PC-9 (cell line): ENCODE measurements around the gene HOMER3.

Experiments
- EZH2 ChIP-seq: fragments of 200-600 bp; sonication (generic); IDR thresholded peaks from 2 replicates; pipeline ENCODE4 v1.8.0; 2017; ENCODE audit warnings: antibody characterized with exemption, low read depth
- TF ChIP-seq, protein P1 (sequence below): fragments of 200-600 bp; sonication (generic); conservative IDR thresholded peaks from 2 replicates; pipeline ENCODE4 v1.6.1; 2017; ENCODE audit warnings: mixed run types, antibody characterized with exemption, mild to moderate bottlenecking, moderate library complexity

DNA sequence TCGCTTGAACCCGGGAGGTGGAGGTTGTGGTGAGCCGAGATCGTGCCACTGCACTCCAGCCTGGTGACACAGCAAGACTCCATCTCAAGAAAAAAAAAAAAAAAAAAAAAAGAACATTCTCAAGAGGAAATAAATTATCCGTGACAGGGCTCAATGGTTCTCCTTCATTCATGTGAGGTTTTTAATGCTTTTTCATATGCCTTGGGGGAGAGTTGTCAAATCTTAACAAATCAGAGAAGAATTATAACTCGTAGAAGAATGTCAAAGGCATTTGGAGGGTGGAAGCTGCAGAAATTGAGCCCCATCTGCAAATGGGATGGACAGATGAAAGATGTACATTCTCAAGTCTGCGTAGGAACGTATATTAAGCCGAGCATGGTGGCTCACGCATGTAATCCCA, 34.9 kb upstream of the HOMER3 start:
- TF ChIP-seq, protein P1, sequence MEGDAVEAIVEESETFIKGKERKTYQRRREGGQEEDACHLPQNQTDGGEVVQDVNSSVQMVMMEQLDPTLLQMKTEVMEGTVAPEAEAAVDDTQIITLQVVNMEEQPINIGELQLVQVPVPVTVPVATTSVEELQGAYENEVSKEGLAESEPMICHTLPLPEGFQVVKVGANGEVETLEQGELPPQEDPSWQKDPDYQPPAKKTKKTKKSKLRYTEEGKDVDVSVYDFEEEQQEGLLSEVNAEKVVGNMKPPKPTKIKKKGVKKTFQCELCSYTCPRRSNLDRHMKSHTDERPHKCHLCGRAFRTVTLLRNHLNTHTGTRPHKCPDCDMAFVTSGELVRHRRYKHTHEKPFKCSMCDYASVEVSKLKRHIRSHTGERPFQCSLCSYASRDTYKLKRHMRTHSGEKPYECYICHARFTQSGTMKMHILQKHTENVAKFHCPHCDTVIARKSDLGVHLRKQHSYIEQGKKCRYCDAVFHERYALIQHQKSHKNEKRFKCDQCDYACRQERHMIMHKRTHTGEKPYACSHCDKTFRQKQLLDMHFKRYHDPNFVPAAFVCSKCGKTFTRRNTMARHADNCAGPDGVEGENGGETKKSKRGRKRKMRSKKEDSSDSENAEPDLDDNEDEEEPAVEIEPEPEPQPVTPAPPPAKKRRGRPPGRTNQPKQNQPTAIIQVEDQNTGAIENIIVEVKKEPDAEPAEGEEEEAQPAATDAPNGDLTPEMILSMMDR, result no peak
- no peak for TF ChIP-seq EZH2
